DMS79 treated with DMSO at 0.1 percent for 48 hours (cell line): Measurements from ENCODE around the gene ARHGAP44.
"Not testable (repeated sequence)": the region's sequence is repeated elsewhere in the genome, so short reads cannot be mapped to it uniquely, and the experiment has no call there.

Experiments used
- DNase-seq: peaks from one replicate; lab custom pipeline; 2025; lab: John Stamatoyannopoulos, UW

Gene ARHGAP44

GRCh38 chr17:12964162-12964561, 174.9 kb downstream of the ARHGAP44 start:
- DNase-seq: no peak

GRCh38 chr17:12964840-12965239, 175.5 kb downstream of the ARHGAP44 start:
- DNase-seq: no peak

GRCh38 chr17:12965988-12966387, 176.7 kb downstream of the ARHGAP44 start:
- DNase-seq: no peak

- DNase-seq: no peak
These were observed 177.1 kb downstream of the ARHGAP44 start for GRCh38 chr17:12966413-12966812.

- DNase-seq: no peak
These were observed 178.7 kb downstream of the ARHGAP44 start for GRCh38 chr17:12967962-12968361.

GRCh38 chr17:12973496-12974004, 184.3 kb downstream of the ARHGAP44 start:
- DNase-seq: no peak

- DNase-seq: no peak
These were observed 184.8 kb downstream of the ARHGAP44 start for GRCh38 chr17:12974005-12974531.

GRCh38 chr17:12977008-12977751, 187.9 kb downstream of the ARHGAP44 start:
- no peak for DNase-seq

GRCh38 chr17:12978787-12979186, 189.5 kb downstream of the ARHGAP44 start:
- not testable (repeated sequence) for DNase-seq

GRCh38 chr17:12979246-12979645, 189.9 kb downstream of the ARHGAP44 start:
- DNase-seq: no peak

- DNase-seq: no peak
These were observed 190.7 kb downstream of the ARHGAP44 start for GRCh38 chr17:12979826-12980500.

GRCh38 chr17:12982224-12982623, 192.9 kb downstream of the ARHGAP44 start:
- no peak for DNase-seq

GRCh38 chr17:12983991-12984884, 194.9 kb downstream of the ARHGAP44 start:
- DNase-seq: no peak

GRCh38 chr17:12985431-12986293, 196.4 kb downstream of the ARHGAP44 start:
- peak; percentile 64 for DNase-seq

GRCh38 chr17:12987120-12987519, 197.8 kb downstream of the ARHGAP44 start:
- DNase-seq: no peak

GRCh38 chr17:12990041-12990808, 200.9 kb downstream of the ARHGAP44 start:
- DNase-seq: no peak

- DNase-seq: no peak
These were observed 201.6 kb downstream of the ARHGAP44 start for GRCh38 chr17:12990926-12991325.

GRCh38 chr17:12992676-12993075, 203.4 kb downstream of the ARHGAP44 start:
- DNase-seq: no peak

GRCh38 chr17:12993631-12994030, 204.3 kb downstream of the ARHGAP44 start:
- no peak for DNase-seq

- no peak for DNase-seq
These were observed 205.2 kb downstream of the ARHGAP44 start for GRCh38 chr17:12994341-12995074.
